ENCODE data around the gene GBP1. TPM values are rescaled to one million over a fixed set of nuclear protein-coding genes. Genes with fewer than 3 reads are reported as not detected.

The GBP1 gene
- total and polyA plus RNA-seq, 7 experiments from 2014 or later: 17.1 to 319 (median 51.9) TPM

GRCh38 chr1:89069951-89070350, 4.9 kb upstream of the GBP1 start:
- DNase-seq (peak in 5 of 9 donors; percentile 17 to 39 (median 30)), ATAC-seq (no peak)
- Mint-ChIP-seq H3K27me3 (peaks cover 0 to 11% (median 0%) of the 10 kb centered on the region in 5 donors), H3K9me3 (peaks cover 0 to 26% (median 15%) of the 10 kb centered on the region in 11 donors), H3K36me3 (peaks cover 5 to 33% (median 14%) of the 10 kb centered on the region in 5 donors), H3K27ac (peak overlapping the region; percentile 85 to 95 (median 91)), H3K4me3 (peak overlapping the region; percentile 85 to 95 (median 89)), H3K4me1 (peaks cover 9 to 41% (median 30%) of the 10 kb centered on the region in 7 donors)
- no peaks in the 10 kb centered on the region for H3K27me3 ChIP-seq (ENCODE audit: control insufficient read depth in 2 of 2, insufficient read depth in 2 of 2, low read length in 2 of 2)
- peak overlapping the region; percentile 58 for H3K27ac ChIP-seq (ENCODE audit: low read depth, low read length)
- CTCF ChIA-PET: interaction anchor here (0.7 to 2.7 kb wide), 4 partner anchors 71 to 288 kb away, joined by 3 to 13 read pairs (median 4); no protein-coding TSS in a partner anchor
- POLR2A ChIA-PET: interaction anchor here (0.6 to 2.3 kb wide), 5 partner anchors 11 to 56 kb away, joined by 3 to 10 read pairs (median 4); partner anchors contain the start of genes GBP2 and GBP3
- no peaks in the 10 kb centered on the region for H3K36me3 ChIP-seq (ENCODE audit: control insufficient read depth in 2 of 3, insufficient read depth in 3 of 3, low read length in 3 of 3)
- no peaks in the 10 kb centered on the region for H3K9me3 ChIP-seq (ENCODE audit: control insufficient read depth in 2 of 3, low read length in 3 of 3)
- H3K4me1 ChIP-seq (ENCODE audit: control insufficient read depth in 2 of 2, insufficient read depth in 2 of 2, low read length in 2 of 2): peaks cover 5 to 6% of the 10 kb centered on the region in 2 donors
- H3K4me3 ChIP-seq (ENCODE audit: low read length): peak overlapping the region; percentile 40
- intact Hi-C loops (cut with micrococcal nuclease): loop anchor here (1.0 to 5.0 kb wide), 3 partner anchors 9 to 387 kb away; partner anchors contain the start of gene GBP2 (in 1 of the 2)

GRCh38 chr1:89068291-89068690, 3.3 kb upstream of the GBP1 start:
- ChIA-PET POLR2A (interaction anchor here (0.6 to 1.6 kb wide), 2 partner anchors 59 to 704 kb away, joined by 4 to 5 read pairs; no protein-coding TSS in a partner anchor), CTCF (interaction anchor here (1.4 to 2.7 kb wide), 2 partner anchors 17 to 70 kb away, joined by 3 to 13 read pairs; no protein-coding TSS in a partner anchor)
- Mint-ChIP-seq H3K27ac (peak overlapping the region in 8 of 9 donors; percentile 14 to 94 (median 54)), H3K4me3 (peak overlapping the region in 7 of 10 donors; percentile 8 to 88 (median 29)), H3K36me3 (peaks cover 0 to 36% (median 9%) of the 10 kb centered on the region in 5 donors), H3K9me3 (peaks cover 0 to 9% (median 3%) of the 10 kb centered on the region in 11 donors), H3K4me1 (peaks cover 20 to 49% (median 38%) of the 10 kb centered on the region in 7 donors), H3K27me3 (no peaks in the 10 kb centered on the region)
- Histone ChIP-seq H3K4me1 (ENCODE audit: control insufficient read depth in 2 of 2, insufficient read depth in 2 of 2, low read length in 2 of 2) (peaks cover 5 to 6% of the 10 kb centered on the region in 2 donors), H3K9me3 (ENCODE audit: control insufficient read depth in 2 of 3, low read length in 3 of 3) (no peaks in the 10 kb centered on the region), H3K4me3 (ENCODE audit: low read length) (no peak overlapping the region), H3K36me3 (ENCODE audit: control insufficient read depth in 2 of 3, insufficient read depth in 3 of 3, low read length in 3 of 3) (no peaks in the 10 kb centered on the region), H3K27ac (ENCODE audit: low read depth, low read length) (no peak overlapping the region), H3K27me3 (ENCODE audit: control insufficient read depth in 2 of 2, insufficient read depth in 2 of 2, low read length in 2 of 2) (no peaks in the 10 kb centered on the region)
- intact Hi-C loops (cut with micrococcal nuclease): loop anchor here in 1 of 2 donors (5.0 kb wide), 1 partner anchor 389 kb away; no protein-coding TSS in a partner anchor
- ATAC-seq (no peak), DNase-seq (no peak)

GRCh38 chr1:89064632-89065031, 376 bp downstream of the GBP1 start:
- CTCF ChIA-PET: interaction anchor here (1.0 to 1.4 kb wide), 4 partner anchors 21 to 208 kb away, joined by 3 to 4 read pairs (median 4); partner anchors contain the start of genes GBP3 and GBP5
- H3K9me3 ChIP-seq (ENCODE audit: control insufficient read depth in 2 of 3, low read length in 3 of 3): no peaks in the 10 kb centered on the region
- H3K27ac Mint-ChIP-seq: peak overlapping the region; percentile 90 to 98 (median 95)
- H3K36me3 ChIP-seq (ENCODE audit: control insufficient read depth in 2 of 3, insufficient read depth in 3 of 3, low read length in 3 of 3): peaks cover 0 to 12% (median 4%) of the 10 kb centered on the region in 3 experiments
- no peaks in the 10 kb centered on the region for H3K9me3 Mint-ChIP-seq
- peak overlapping the region; percentile 56 for H3K4me3 ChIP-seq (ENCODE audit: low read length)
- POLR2A ChIA-PET: interaction anchor here (0.6 to 4.2 kb wide), 9 partner anchors 8 to 212 kb away, joined by 3 to 29 read pairs (median 6); partner anchors contain the start of genes GBP2 and GBP3
- peak overlapping the region; percentile 89 for H3K27ac ChIP-seq (ENCODE audit: low read depth, low read length)
- no peaks in the 10 kb centered on the region for H3K27me3 ChIP-seq (ENCODE audit: control insufficient read depth in 2 of 2, insufficient read depth in 2 of 2, low read length in 2 of 2)
- peaks cover 17 to 26% of the 10 kb centered on the region in 2 donors for H3K4me1 ChIP-seq (ENCODE audit: control insufficient read depth in 2 of 2, insufficient read depth in 2 of 2, low read length in 2 of 2)
- peaks cover 0 to 49% (median 31%) of the 10 kb centered on the region in 5 donors for H3K36me3 Mint-ChIP-seq
- H3K4me3 Mint-ChIP-seq: peak overlapping the region; percentile 89 to 97 (median 94)
- no peaks in the 10 kb centered on the region for H3K27me3 Mint-ChIP-seq
- intact Hi-C loops (cut with micrococcal nuclease): loop anchor here (1.0 to 5.0 kb wide), 11 partner anchors 30 to 393 kb away; partner anchors contain the start of genes GBP3 (in 2 of the 2), GBP2 (in 1 of the 2), GTF2B (in 1 of the 2) and KYAT3 (in 1 of the 2)
- peaks cover 45 to 72% (median 60%) of the 10 kb centered on the region in 7 donors for H3K4me1 Mint-ChIP-seq
- DNase-seq: peak in 3 of 9 donors; percentile 4 to 7 (median 6)
- peak; percentile 69 for ATAC-seq

GRCh38 chr1:89063094-89063493, 1.9 kb downstream of the GBP1 start:
- Mint-ChIP-seq H3K36me3 (peaks cover 5 to 58% (median 41%) of the 10 kb centered on the region in 5 donors), H3K4me1 (peaks cover 40 to 61% (median 53%) of the 10 kb centered on the region in 7 donors), H3K9me3 (no peaks in the 10 kb centered on the region), H3K27me3 (no peaks in the 10 kb centered on the region), H3K27ac (peak overlapping the region in 7 of 9 donors; percentile 17 to 96 (median 44)), H3K4me3 (peak overlapping the region; percentile 89 to 97 (median 94))
- peaks cover 17 to 26% of the 10 kb centered on the region in 2 donors for H3K4me1 ChIP-seq (ENCODE audit: control insufficient read depth in 2 of 2, insufficient read depth in 2 of 2, low read length in 2 of 2)
- H3K4me3 ChIP-seq (ENCODE audit: low read length): peak overlapping the region; percentile 56
- DNase-seq: no peak
- peak overlapping the region; percentile 29 for H3K27ac ChIP-seq (ENCODE audit: low read depth, low read length)
- intact Hi-C loops (cut with micrococcal nuclease): loop anchor here in 1 of 2 donors (5.0 kb wide), 1 partner anchor 59 kb away; no protein-coding TSS in a partner anchor
- H3K9me3 ChIP-seq (ENCODE audit: control insufficient read depth in 2 of 3, low read length in 3 of 3): no peaks in the 10 kb centered on the region
- ChIA-PET POLR2A (interaction anchor here (0.7 to 4.2 kb wide), 5 partner anchors 11 to 224 kb away, joined by 3 to 29 read pairs (median 3); partner anchors contain the start of genes GBP3 and GBP5), CTCF (no interaction called here)
- H3K36me3 ChIP-seq (ENCODE audit: control insufficient read depth in 2 of 3, insufficient read depth in 3 of 3, low read length in 3 of 3): peaks cover 4 to 27% (median 17%) of the 10 kb centered on the region in 3 experiments
- ATAC-seq: no peak
- H3K27me3 ChIP-seq (ENCODE audit: control insufficient read depth in 2 of 2, insufficient read depth in 2 of 2, low read length in 2 of 2): no peaks in the 10 kb centered on the region

GRCh38 chr1:89060091-89060490, 4.9 kb downstream of the GBP1 start:
- POLR2A ChIA-PET: no interaction called here

GRCh38 chr1:89051955-89052312, 13.1 kb downstream of the GBP1 start:
- no peak overlapping the region for H3K27ac ChIP-seq (ENCODE audit: low read depth, low read length)
- H3K9me3 Mint-ChIP-seq: no peaks in the 10 kb centered on the region
- no peak overlapping the region for H3K4me3 ChIP-seq (ENCODE audit: low read length)
- no peaks in the 10 kb centered on the region for H3K27me3 ChIP-seq (ENCODE audit: control insufficient read depth in 2 of 2, insufficient read depth in 2 of 2, low read length in 2 of 2)
- no peak for DNase-seq
- no peak overlapping the region for H3K4me3 Mint-ChIP-seq
- no peaks in the 10 kb centered on the region for H3K27me3 Mint-ChIP-seq
- peaks cover 5 to 71% (median 47%) of the 10 kb centered on the region in 5 donors for H3K36me3 Mint-ChIP-seq
- H3K36me3 ChIP-seq (ENCODE audit: control insufficient read depth in 2 of 3, insufficient read depth in 3 of 3, low read length in 3 of 3): peaks cover 29 to 73% (median 38%) of the 10 kb centered on the region in 3 experiments
- H3K4me1 Mint-ChIP-seq: peaks cover 0 to 23% (median 4%) of the 10 kb centered on the region in 7 donors
- no peak for ATAC-seq
- no peaks in the 10 kb centered on the region for H3K9me3 ChIP-seq (ENCODE audit: control insufficient read depth in 2 of 3, low read length in 3 of 3)
- H3K27ac Mint-ChIP-seq: no peak overlapping the region
- no peaks in the 10 kb centered on the region for H3K4me1 ChIP-seq (ENCODE audit: control insufficient read depth in 2 of 2, insufficient read depth in 2 of 2, low read length in 2 of 2)
- POLR2A ChIA-PET: interaction anchor here (0.8 kb wide), 1 partner anchor 624 kb away, joined by 3 read pairs; no protein-coding TSS in a partner anchor
- intact Hi-C loops (cut with micrococcal nuclease): loop anchor here in 1 of 2 donors (2.0 kb wide), 1 partner anchor 17 kb away; no protein-coding TSS in a partner anchor
- CTCF ChIA-PET: no interaction called here

More at GRCh38 chr1:89060091-89060490, 4.9 kb downstream of the GBP1 start:
- DNase-seq (no peak), ATAC-seq (no peak)
- Mint-ChIP-seq H3K4me3 (peak overlapping the region in 9 of 10 donors; percentile 17 to 95 (median 66)), H3K27me3 (no peaks in the 10 kb centered on the region), H3K4me1 (peaks cover 39 to 50% (median 46%) of the 10 kb centered on the region in 7 donors), H3K27ac (peak overlapping the region in 6 of 9 donors; percentile 34 to 83 (median 46)), H3K36me3 (peaks cover 5 to 75% (median 55%) of the 10 kb centered on the region in 5 donors), H3K9me3 (no peaks in the 10 kb centered on the region)
- peaks cover 17 to 26% of the 10 kb centered on the region in 2 donors for H3K4me1 ChIP-seq (ENCODE audit: control insufficient read depth in 2 of 2, insufficient read depth in 2 of 2, low read length in 2 of 2)
- H3K27ac ChIP-seq (ENCODE audit: low read depth, low read length): no peak overlapping the region
- H3K4me3 ChIP-seq (ENCODE audit: low read length): no peak overlapping the region
- intact Hi-C loops (cut with micrococcal nuclease): loop anchor here in 1 of 2 donors (5.0 kb wide), 1 partner anchor 62 kb away; no protein-coding TSS in a partner anchor
- peaks cover 22 to 53% (median 47%) of the 10 kb centered on the region in 3 experiments for H3K36me3 ChIP-seq (ENCODE audit: control insufficient read depth in 2 of 3, insufficient read depth in 3 of 3, low read length in 3 of 3)
- CTCF ChIA-PET: no interaction called here
- no peaks in the 10 kb centered on the region for H3K27me3 ChIP-seq (ENCODE audit: control insufficient read depth in 2 of 2, insufficient read depth in 2 of 2, low read length in 2 of 2)
- no peaks in the 10 kb centered on the region for H3K9me3 ChIP-seq (ENCODE audit: control insufficient read depth in 2 of 3, low read length in 3 of 3)

Data from naive thymus-derived CD4-positive, alpha-beta T cell (primary cell).